Osteocyte (in vitro differentiated cells): ENCODE data around the gene AMOTL2. TPM values are rescaled to one million over a fixed set of nuclear protein-coding genes. Genes with fewer than 3 reads are reported as not detected.
A peak's percentile ranks its signal among the peaks of the same experiment; 100 is the strongest.

Experiments used
- DNase-seq: peaks from one replicate; pipeline ENCODE4 v3.0.0; 2021; ENCODE audit warnings: mixed read lengths; ENCODE audit not compliant: unreplicated experiment; ENCODE audit errors: extremely low spot score
- H3K27ac Mint-ChIP-seq: one replicate; pipeline ENCODE4 v1.8.0; 2021; ENCODE audit warnings: mild to moderate bottlenecking, mixed read lengths; ENCODE audit not compliant: unreplicated experiment
- H3K27me3 Mint-ChIP-seq: one replicate; pipeline ENCODE4 v1.8.0; 2021; ENCODE audit warnings: mixed read lengths; ENCODE audit not compliant: unreplicated experiment
- H3K36me3 Mint-ChIP-seq: one replicate; pipeline ENCODE4 v1.8.0; 2021; ENCODE audit warnings: mixed read lengths; ENCODE audit not compliant: unreplicated experiment
- H3K4me1 Mint-ChIP-seq: one replicate; pipeline ENCODE4 v1.8.0; 2021; ENCODE audit warnings: mixed read lengths; ENCODE audit not compliant: unreplicated experiment
- H3K4me3 Mint-ChIP-seq: one replicate; pipeline ENCODE4 v1.8.0; 2021; ENCODE audit warnings: mild to moderate bottlenecking, moderate library complexity, mixed read lengths; ENCODE audit not compliant: unreplicated experiment
- H3K9me3 Mint-ChIP-seq: one replicate; pipeline ENCODE4 v1.8.0; 2021; ENCODE audit warnings: mixed read lengths; ENCODE audit not compliant: unreplicated experiment
- total RNA-seq: library from RNA; stranded (reverse); gene quantifications from 2 replicates; pipeline ENCODE4 v1.2.1, GENCODE V29; 2021
- TF ChIP-seq, protein P1 (sequence below): fragments of 200-600 bp; sonication (generic); IDR thresholded peaks from 2 replicates; pipeline ENCODE4 v1.5.0; 2021; ENCODE audit warnings: antibody characterized with exemption, mild to moderate bottlenecking, moderate library complexity

Gene AMOTL2
- total RNA-seq, 1 donor from 2014 or later, result 195 TPM

DNA sequence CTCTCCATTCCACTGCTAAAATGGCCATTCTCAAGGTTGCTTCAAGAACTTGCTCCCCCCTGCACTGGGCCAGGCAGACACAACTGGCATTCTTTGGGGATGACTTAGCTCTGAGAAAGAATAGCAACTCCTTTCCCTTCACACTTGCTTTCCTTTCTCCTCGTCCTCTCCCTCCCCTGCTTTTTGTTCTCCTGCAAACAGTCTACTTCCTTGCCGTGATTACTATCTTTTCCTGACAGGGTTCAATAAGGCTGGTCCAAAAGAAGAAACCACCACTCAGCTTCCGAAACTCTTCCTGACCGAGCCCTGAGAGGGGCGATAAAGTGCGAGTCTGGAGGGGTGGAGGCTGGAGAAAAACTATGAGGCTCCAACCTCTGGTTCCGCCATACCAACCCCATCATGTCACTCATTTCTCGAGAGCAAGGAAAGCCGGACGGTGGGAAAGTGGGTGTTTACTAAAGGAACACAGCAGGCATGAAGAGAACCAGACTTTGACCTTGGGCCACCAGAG is 5.0 kb downstream of the AMOTL2 start:
- TF ChIP-seq, protein P1, sequence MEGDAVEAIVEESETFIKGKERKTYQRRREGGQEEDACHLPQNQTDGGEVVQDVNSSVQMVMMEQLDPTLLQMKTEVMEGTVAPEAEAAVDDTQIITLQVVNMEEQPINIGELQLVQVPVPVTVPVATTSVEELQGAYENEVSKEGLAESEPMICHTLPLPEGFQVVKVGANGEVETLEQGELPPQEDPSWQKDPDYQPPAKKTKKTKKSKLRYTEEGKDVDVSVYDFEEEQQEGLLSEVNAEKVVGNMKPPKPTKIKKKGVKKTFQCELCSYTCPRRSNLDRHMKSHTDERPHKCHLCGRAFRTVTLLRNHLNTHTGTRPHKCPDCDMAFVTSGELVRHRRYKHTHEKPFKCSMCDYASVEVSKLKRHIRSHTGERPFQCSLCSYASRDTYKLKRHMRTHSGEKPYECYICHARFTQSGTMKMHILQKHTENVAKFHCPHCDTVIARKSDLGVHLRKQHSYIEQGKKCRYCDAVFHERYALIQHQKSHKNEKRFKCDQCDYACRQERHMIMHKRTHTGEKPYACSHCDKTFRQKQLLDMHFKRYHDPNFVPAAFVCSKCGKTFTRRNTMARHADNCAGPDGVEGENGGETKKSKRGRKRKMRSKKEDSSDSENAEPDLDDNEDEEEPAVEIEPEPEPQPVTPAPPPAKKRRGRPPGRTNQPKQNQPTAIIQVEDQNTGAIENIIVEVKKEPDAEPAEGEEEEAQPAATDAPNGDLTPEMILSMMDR, result no peak
- Mint-ChIP-seq H3K9me3 (no peaks in the 10 kb centered on the region), H3K27me3 (no peaks in the 10 kb centered on the region), H3K4me3 (peak overlapping the region; percentile 57), H3K27ac (peak overlapping the region; percentile 86), H3K4me1 (peaks cover 80% of the 10 kb centered on the region), H3K36me3 (peaks cover 47% of the 10 kb centered on the region)
- no peak for DNase-seq

DNA sequence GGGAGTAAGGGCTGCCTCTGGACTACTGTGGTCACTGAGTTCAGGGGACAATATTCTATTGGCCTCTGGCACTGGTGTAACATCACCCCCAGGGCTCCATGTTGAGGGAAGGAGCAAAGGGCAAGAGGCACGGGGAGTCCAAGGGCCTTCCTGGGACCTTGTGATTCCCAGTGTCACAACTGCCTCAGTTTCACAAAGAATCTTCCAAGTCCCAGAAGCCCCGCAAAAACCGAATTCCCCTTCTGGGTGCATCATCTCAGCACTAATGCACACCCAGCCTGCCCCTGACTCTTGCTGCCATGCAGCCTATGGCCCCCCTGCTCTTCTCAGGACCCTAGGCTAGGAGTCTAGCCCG is 5.5 kb downstream of the AMOTL2 start:
- Mint-ChIP-seq H3K27ac (peak overlapping the region; percentile 86), H3K4me1 (peaks cover 84% of the 10 kb centered on the region), H3K36me3 (peaks cover 48% of the 10 kb centered on the region), H3K4me3 (no peak overlapping the region), H3K9me3 (no peaks in the 10 kb centered on the region), H3K27me3 (no peaks in the 10 kb centered on the region)
- TF ChIP-seq, protein P1, result no peak
- DNase-seq, result no peak

DNA sequence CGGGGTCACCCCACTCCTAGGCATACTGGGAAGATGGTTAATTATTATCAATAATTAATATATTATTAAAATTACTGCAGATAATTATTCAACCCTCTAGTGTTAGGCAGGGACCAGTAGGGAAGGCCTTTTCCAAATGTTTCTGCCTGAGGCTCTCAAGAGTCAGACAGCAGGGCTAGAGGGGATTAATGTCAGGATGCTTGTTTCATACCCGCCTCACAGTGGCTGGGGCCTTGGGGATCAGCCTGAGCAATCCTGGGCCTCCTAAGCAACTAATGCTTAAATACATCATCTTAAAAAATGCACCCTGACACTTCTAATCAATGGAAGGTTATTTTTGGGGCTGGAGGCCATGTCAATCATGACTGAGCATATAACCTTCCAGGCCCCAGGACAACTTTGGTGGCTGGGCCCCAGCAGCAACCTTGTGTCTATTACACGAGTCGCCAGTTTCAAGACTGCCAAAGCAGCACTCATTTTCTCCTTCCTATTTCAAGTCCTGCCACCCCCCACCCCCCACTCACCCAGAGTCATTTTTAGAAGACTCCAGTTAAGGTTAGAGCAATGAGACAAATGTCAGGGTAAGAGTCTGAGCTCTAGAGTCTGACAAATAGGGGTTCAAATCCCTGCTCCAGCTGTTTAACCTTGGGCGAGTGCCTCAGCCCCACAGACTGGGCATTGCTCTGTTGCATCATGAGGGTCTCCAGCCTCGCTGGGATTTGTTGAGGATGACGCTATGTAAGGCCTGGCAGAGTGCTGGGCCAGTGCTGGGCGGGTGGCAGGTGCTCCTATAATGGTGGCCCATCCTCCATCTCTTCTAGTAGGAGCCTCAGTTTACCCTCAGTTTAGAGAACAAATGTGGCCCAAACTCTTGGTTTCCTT is 6.1 kb downstream of the AMOTL2 start:
- Mint-ChIP-seq H3K27ac (peak overlapping the region; percentile 86), H3K9me3 (no peaks in the 10 kb centered on the region), H3K4me1 (peaks cover 91% of the 10 kb centered on the region), H3K27me3 (no peaks in the 10 kb centered on the region), H3K4me3 (no peak overlapping the region), H3K36me3 (peaks cover 50% of the 10 kb centered on the region)
- TF ChIP-seq, protein P1, result no peak
- DNase-seq, result no peak

DNA sequence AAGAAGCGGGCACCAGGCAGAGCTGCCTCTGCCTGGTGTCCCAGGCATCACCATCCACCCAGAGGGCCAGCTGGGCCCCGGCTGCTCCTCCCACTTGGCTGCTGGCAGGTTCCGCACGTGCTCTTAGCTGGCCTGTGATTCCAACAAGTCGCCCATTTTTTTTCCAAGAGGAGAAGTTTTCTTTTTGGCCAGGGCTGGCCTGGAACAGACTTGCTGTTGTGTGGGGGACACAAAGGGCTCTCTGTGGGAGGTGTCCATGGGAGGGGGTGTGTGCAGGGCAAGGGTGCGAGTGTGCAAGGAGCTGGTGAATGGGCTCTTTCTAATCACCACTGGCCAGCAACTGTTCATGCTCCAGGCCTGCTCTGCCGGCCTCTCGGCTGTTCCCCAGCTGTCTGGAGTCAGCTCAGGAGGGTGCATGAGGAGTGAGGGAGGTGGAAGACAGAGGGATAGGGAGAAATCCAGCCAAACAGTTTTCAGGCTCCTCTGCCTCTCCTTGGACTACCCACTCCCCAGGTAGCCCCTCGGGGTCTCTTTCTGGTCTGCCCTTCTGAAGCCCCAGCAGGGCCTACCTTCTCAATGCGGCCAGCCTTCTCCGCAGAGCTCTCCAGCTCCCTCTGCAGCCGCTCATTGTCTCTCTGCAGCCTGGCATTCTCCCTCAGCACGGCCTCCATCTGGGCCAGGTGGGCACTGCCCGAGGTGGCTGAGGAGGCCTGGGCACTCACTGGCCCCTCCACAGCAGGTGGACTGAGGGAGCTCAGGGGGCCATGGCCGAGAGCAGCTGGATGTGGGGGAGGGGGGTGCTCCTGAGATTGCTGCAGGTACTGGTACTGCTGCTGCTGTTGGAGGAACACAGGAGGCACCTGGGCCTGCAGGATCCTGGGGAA is 7.1 kb downstream of the AMOTL2 start:
- TF ChIP-seq, protein P1, result peak; percentile 27
- Mint-ChIP-seq H3K4me1 (peaks cover 96% of the 10 kb centered on the region), H3K27ac (peak overlapping the region; percentile 94), H3K27me3 (no peaks in the 10 kb centered on the region), H3K36me3 (peaks cover 54% of the 10 kb centered on the region), H3K4me3 (no peak overlapping the region), H3K9me3 (no peaks in the 10 kb centered on the region)
- DNase-seq, result no peak
